Measurements from ENCODE around the gene ZP4. TPM values are rescaled to one million over a fixed set of nuclear protein-coding genes. Genes with fewer than 3 reads are reported as not detected.

The ZP4 gene
- total and polyA plus RNA-seq, 12 donors: not detected

DNA sequence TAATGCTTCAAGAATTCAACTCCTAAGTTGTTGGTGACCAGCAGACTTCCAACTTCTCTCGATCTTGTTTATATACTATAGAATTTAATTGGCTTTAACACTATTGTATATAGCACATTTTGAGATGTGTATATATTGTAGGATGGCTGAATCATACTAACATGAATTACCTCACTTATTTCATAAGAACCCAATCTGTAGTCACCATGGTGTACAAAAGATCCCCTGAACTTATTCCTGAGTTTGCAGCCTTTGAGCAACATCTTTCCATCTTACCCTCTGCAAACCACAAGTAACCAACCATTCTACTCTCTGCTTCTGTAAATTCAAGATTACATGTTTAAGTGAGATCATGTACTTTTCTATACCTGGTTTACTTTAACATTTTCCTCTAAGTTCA, 12.3 kb downstream of the ZP4 start:
- intact Hi-C loops (cut with DNase I): no loop called here
- H3K36me3 ChIP-seq: no peaks in the 10 kb centered on the region
- no peak overlapping the region for H3K4me3 ChIP-seq
- H3K4me1 ChIP-seq: no peaks in the 10 kb centered on the region
- TF ChIP-seq, protein P1, sequence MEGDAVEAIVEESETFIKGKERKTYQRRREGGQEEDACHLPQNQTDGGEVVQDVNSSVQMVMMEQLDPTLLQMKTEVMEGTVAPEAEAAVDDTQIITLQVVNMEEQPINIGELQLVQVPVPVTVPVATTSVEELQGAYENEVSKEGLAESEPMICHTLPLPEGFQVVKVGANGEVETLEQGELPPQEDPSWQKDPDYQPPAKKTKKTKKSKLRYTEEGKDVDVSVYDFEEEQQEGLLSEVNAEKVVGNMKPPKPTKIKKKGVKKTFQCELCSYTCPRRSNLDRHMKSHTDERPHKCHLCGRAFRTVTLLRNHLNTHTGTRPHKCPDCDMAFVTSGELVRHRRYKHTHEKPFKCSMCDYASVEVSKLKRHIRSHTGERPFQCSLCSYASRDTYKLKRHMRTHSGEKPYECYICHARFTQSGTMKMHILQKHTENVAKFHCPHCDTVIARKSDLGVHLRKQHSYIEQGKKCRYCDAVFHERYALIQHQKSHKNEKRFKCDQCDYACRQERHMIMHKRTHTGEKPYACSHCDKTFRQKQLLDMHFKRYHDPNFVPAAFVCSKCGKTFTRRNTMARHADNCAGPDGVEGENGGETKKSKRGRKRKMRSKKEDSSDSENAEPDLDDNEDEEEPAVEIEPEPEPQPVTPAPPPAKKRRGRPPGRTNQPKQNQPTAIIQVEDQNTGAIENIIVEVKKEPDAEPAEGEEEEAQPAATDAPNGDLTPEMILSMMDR (IDR thresholded peaks at IDR 0.05): no peak
- WGBS, 2 donors: 35 to 72% methylated on average over 1 of the region's 1 CpG
- DNase-seq (no peak), ATAC-seq (no peak)
- H3K27ac ChIP-seq: no peak overlapping the region
- H3K27me3 ChIP-seq: peaks cover 0 to 14% (median 0%) of the 10 kb centered on the region in 7 donors
- H3K9me3 ChIP-seq: no peaks in the 10 kb centered on the region

DNA sequence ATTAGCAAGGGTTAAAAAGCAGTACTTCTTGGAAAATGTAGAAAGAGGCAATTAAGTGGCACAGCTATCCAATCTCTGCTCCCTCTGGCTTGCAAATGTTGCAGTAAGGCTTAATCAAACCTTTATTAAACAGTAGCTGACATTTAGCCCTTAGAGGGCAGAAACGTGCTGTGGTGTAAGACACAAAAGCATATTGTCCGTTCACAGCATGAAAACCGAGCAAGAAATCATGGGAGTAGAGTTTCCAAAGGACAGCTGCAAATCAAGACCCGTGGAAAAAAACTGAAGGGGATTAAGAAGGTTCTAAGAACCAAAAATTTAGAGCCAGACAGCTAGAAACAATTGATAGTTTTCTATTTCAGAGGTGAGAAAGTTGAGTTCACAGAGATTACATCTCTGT, 13.1 kb downstream of the ZP4 start:
- H3K4me1 ChIP-seq: no peaks in the 10 kb centered on the region
- H3K27ac ChIP-seq: no peak overlapping the region
- no peaks in the 10 kb centered on the region for H3K9me3 ChIP-seq
- H3K27me3 ChIP-seq: peaks cover 0 to 14% (median 0%) of the 10 kb centered on the region in 7 donors
- WGBS, 2 donors: 46 to 62% methylated on average over 4 of the region's 4 CpGs
- TF ChIP-seq, protein P1 (IDR thresholded peaks at IDR 0.05): no peak
- intact Hi-C loops (cut with DNase I): no loop called here
- H3K36me3 ChIP-seq: no peaks in the 10 kb centered on the region
- ATAC-seq: no peak
- no peak overlapping the region for H3K4me3 ChIP-seq
- no peak for DNase-seq

DNA sequence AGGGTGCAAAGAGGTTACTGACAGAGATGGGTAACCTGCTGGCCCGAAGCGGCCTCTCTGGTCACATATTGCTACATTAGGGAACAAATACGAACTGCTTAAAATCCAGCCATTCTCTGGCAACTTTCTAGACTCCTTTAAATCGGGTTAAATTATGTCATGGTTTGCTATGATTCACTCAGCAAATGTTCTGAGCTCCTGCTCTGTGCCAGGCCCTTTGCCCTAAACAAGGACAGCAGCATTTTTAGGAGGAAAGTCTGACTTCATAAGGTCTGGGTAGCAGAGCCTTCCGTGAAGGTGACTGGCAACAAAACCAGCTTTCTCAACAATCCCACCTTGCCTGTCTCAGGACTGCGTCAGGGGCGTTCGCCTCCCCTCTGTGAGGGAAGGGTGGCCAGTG, 15.4 kb downstream of the ZP4 start:
- ATAC-seq (no peak), DNase-seq (no peak)
- no peaks in the 10 kb centered on the region for H3K36me3 ChIP-seq
- peaks cover 0 to 9% (median 0%) of the 10 kb centered on the region in 7 donors for H3K27me3 ChIP-seq
- no peaks in the 10 kb centered on the region for H3K4me1 ChIP-seq
- intact Hi-C loops (cut with DNase I): no loop called here
- H3K27ac ChIP-seq: no peak overlapping the region
- WGBS, 2 donors: 85 to 89% methylated on average over 8 of the region's 8 CpGs
- H3K4me3 ChIP-seq: no peak overlapping the region
- TF ChIP-seq, protein P1 (IDR thresholded peaks at IDR 0.05): no peak
- H3K9me3 ChIP-seq: no peaks in the 10 kb centered on the region

DNA sequence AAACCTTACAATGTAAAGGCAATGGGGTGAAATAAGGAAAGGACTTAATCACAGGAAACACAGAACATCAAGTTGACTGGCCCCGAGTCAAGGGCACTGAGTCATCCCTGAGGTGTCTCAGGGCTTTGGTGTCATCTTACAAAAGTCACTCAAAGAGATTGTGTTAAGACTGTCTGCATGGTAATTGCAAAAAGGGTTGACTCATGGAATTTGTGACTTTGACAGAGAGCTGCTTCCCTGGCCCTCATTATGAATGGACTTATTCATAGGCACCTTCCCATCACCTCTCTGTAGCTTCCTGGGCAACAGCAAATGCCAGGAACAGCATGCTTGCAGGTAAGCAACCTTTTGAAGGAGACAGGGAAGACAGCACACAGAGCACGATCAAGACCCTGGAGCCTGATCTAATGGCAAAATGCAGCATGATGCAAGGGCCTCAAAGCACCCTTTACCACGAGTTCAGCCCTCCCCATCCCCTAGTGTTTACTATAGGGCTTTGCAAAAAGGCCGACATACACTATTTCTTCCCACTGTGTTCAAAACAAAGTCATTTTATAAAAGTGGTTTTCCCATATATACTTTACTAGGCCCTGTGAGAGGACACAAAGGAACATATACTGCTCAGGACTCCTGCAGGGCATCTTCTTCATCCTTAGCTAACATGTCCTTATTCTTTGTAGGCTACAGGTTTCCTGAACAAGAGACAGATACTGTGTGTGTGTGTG, 17.1 kb downstream of the ZP4 start:
- intact Hi-C loops (cut with DNase I): no loop called here
- DNase-seq (no peak), ATAC-seq (peak in 1 of 8 donors; percentile 20)

More for the DNA sequence above, 17.1 kb downstream of the ZP4 start:
- Histone ChIP-seq H3K27ac (no peak overlapping the region), H3K9me3 (no peaks in the 10 kb centered on the region), H3K36me3 (no peaks in the 10 kb centered on the region), H3K4me3 (no peak overlapping the region), H3K27me3 (peaks cover 0 to 6% (median 0%) of the 10 kb centered on the region in 7 donors), H3K4me1 (no peaks in the 10 kb centered on the region)
- WGBS, 2 donors: 61 to 65% methylated on average over 4 of the region's 4 CpGs
- TF ChIP-seq, protein P1 (IDR thresholded peaks at IDR 0.05): no peak

All from heart right ventricle (tissue), 16 donors.